Suprapubic skin (tissue), 3 donors: ENCODE measurements around the gene PLXNA2.

ENCODE experiments used
- POLR2A ChIP-seq, 2 donors: fragments of 450-650 bp; IDR thresholded peaks; one replicate each; pipeline ENCODE4 v1.6.1; 2017; ENCODE audit warnings: antibody characterized with exemption in 2 of 2, mild to moderate bottlenecking in 2 of 2, moderate library complexity in 2 of 2
- TF ChIP-seq, protein P1 (sequence below), 2 donors: fragments of 200-600 bp in 1 of 2; fragments of 450-650 bp in 1 of 2; sonication (generic) in 1 of 2; IDR thresholded peaks; one replicate each; pipeline ENCODE4 v1.5.1; 2016 to 2019; ENCODE audit warnings: antibody characterized with exemption in 2 of 2, mild to moderate bottlenecking in 1 of 2, moderate library complexity in 1 of 2

DNA sequence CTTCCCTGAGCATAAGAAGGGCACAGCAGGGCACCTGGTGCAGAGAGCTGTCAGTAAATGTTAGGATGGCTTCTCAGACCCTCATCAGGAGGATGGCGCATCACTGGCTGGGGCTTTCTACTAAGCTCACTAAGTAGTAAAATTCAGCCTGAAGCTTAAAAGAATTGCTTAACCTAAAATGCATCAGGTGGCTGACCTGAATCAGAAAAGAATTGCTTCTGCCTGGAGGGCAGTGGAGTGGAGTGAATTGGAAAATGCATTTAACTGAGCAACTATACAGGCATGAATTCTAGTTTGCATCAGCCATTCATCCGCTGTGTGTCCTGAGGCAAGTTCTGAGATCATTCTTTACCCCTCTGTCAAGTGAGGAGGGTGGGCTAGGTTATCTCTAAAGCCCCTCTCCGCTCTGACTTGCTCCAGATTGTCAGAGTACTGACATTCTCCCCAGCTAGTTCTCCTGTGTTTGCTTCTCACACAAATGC, 191.2 kb downstream of the PLXNA2 start:
- TF ChIP-seq, protein P1, sequence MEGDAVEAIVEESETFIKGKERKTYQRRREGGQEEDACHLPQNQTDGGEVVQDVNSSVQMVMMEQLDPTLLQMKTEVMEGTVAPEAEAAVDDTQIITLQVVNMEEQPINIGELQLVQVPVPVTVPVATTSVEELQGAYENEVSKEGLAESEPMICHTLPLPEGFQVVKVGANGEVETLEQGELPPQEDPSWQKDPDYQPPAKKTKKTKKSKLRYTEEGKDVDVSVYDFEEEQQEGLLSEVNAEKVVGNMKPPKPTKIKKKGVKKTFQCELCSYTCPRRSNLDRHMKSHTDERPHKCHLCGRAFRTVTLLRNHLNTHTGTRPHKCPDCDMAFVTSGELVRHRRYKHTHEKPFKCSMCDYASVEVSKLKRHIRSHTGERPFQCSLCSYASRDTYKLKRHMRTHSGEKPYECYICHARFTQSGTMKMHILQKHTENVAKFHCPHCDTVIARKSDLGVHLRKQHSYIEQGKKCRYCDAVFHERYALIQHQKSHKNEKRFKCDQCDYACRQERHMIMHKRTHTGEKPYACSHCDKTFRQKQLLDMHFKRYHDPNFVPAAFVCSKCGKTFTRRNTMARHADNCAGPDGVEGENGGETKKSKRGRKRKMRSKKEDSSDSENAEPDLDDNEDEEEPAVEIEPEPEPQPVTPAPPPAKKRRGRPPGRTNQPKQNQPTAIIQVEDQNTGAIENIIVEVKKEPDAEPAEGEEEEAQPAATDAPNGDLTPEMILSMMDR (IDR thresholded peaks at IDR 0.05) = no peak
- TF ChIP-seq POLR2A (IDR thresholded peaks at IDR 0.05) = no peak
